Measurements from ENCODE around the gene LMTK3.

LMTK3 gene

GRCh38 chr19:48445606-48446481, 65.8 kb downstream of the LMTK3 start, which contains the start of gene GRWD1:
TSS of gene GRWD1 (plus strand) at chr19:48445983. CDS start at chr19:48446006, 23 bp downstream.
- DNase-seq (ENCODE audit: low read depth in 2 of 2) = peak; percentile 71 to 82

- DNase-seq (ENCODE audit: low read depth in 2 of 2) = no peak
Measured at GRCh38 chr19:48445256-48445605, 66.4 kb downstream of the LMTK3 start.

GRCh38 chr19:48444936-48445200, 66.8 kb downstream of the LMTK3 start:
- DNase-seq (ENCODE audit: low read depth in 2 of 2) = no peak

- DNase-seq (ENCODE audit: low read depth in 2 of 2) = no peak
Measured at GRCh38 chr19:48444129-48444935, 67.3 kb downstream of the LMTK3 start.

- DNase-seq (ENCODE audit: low read depth in 2 of 2) = no peak
Measured at GRCh38 chr19:48443731-48444128, 67.9 kb downstream of the LMTK3 start.

- DNase-seq (ENCODE audit: low read depth in 2 of 2) = no peak
Measured at GRCh38 chr19:48443256-48443655, 68.4 kb downstream of the LMTK3 start.

GRCh38 chr19:48442116-48443035, 69.3 kb downstream of the LMTK3 start:
- no peak for DNase-seq (ENCODE audit: low read depth in 2 of 2)

GRCh38 chr19:48441360-48442050, 70.1 kb downstream of the LMTK3 start:
- no peak for DNase-seq (ENCODE audit: low read depth in 2 of 2)

GRCh38 chr19:48436586-48436985, 75.0 kb downstream of the LMTK3 start:
- no peak for DNase-seq (ENCODE audit: low read depth in 2 of 2)
